Epidermal melanocyte (primary cell): Measurements from ENCODE around the gene KIAA1210.

Source experiments
- DNase-seq: peaks from one replicate; pipeline ENCODE4 v3.0.0; 2011; ENCODE audit warnings: low spot score; ENCODE audit not compliant: insufficient read length

The KIAA1210 gene

GRCh38 chrX:119127650-119128049 is at the start of gene KIAA1210:
Gene KIAA1210 (minus strand): TSS chrX:119127812. CDS start chrX:119123642, 4,170 bp downstream.
- DNase-seq = no peak

GRCh38 chrX:119177278-119177677 is 49.7 kb upstream of the KIAA1210 start:
- DNase-seq = no peak

- no peak for DNase-seq
These were observed 47.3 kb upstream of the KIAA1210 start for GRCh38 chrX:119174900-119175299.

- DNase-seq = no peak
These were observed 40.5 kb upstream of the KIAA1210 start for GRCh38 chrX:119168104-119168503.

- no peak for DNase-seq
These were observed 30.6 kb upstream of the KIAA1210 start for GRCh38 chrX:119158226-119158625.

- DNase-seq = no peak
These were observed 28.6 kb upstream of the KIAA1210 start for GRCh38 chrX:119156241-119156640.

- no peak for DNase-seq
These were observed 27.9 kb upstream of the KIAA1210 start for GRCh38 chrX:119155416-119156035.

- DNase-seq = no peak
These were observed 23.4 kb upstream of the KIAA1210 start for GRCh38 chrX:119151051-119151380.

- no peak for DNase-seq
These were observed 22.8 kb upstream of the KIAA1210 start for GRCh38 chrX:119150163-119151050.

- no peak for DNase-seq
These were observed 19.9 kb upstream of the KIAA1210 start for GRCh38 chrX:119147486-119147885.

GRCh38 chrX:119145241-119145653 is 17.6 kb upstream of the KIAA1210 start:
- DNase-seq = no peak

GRCh38 chrX:119134466-119134865 is 6.9 kb upstream of the KIAA1210 start:
- no peak for DNase-seq

- DNase-seq = no peak
These were observed 5.3 kb upstream of the KIAA1210 start for GRCh38 chrX:119132961-119133360.

GRCh38 chrX:119132316-119132715 is 4.7 kb upstream of the KIAA1210 start:
- DNase-seq = no peak

GRCh38 chrX:119130911-119131310 is 3.3 kb upstream of the KIAA1210 start:
- DNase-seq = no peak

- peak; percentile 40 for DNase-seq
These were observed 6.3 kb downstream of the KIAA1210 start for GRCh38 chrX:119121341-119121740.

GRCh38 chrX:119118780-119119395 is 8.7 kb downstream of the KIAA1210 start:
- no peak for DNase-seq

GRCh38 chrX:119107206-119107605 is 20.4 kb downstream of the KIAA1210 start:
- no peak for DNase-seq

- DNase-seq = no peak
These were observed 21.8 kb downstream of the KIAA1210 start for GRCh38 chrX:119105826-119106225.

- DNase-seq = no peak
These were observed 26.4 kb downstream of the KIAA1210 start for GRCh38 chrX:119101168-119101567.

GRCh38 chrX:119095936-119096335 is 31.7 kb downstream of the KIAA1210 start:
- no peak for DNase-seq

- DNase-seq = no peak
These were observed 32.8 kb downstream of the KIAA1210 start for GRCh38 chrX:119094819-119095218.
